PC-9 (cell line): Measurements from ENCODE around the gene PSTPIP1.

Source experiments
- EZH2 ChIP-seq: fragments of 200-600 bp; sonication (generic); IDR thresholded peaks from 2 replicates; pipeline ENCODE4 v1.8.0; 2017; ENCODE audit warnings: antibody characterized with exemption, low read depth
- TF ChIP-seq, protein P1 (sequence below): fragments of 200-600 bp; sonication (generic); conservative IDR thresholded peaks from 2 replicates; pipeline ENCODE4 v1.6.1; 2017; ENCODE audit warnings: mixed run types, antibody characterized with exemption, mild to moderate bottlenecking, moderate library complexity

DNA sequence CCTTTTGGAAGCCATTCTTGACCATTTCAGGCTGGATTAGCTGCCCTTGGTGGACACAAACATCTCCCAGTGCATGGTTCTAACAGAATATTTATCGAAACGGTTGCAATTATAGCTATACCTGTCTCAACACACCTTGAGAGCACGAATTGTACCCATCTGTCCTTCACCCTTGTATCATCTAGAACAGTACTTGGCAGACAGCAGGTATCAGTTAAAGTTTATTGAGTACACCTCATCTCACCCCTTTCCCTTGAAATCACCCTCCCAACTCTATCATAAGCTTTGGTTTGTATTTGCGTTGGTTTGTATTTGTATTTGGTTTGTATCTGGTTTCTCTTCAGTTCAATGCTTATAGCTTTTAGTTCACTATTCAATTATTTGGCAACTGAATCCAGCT lies 63.5 kb downstream of the PSTPIP1 start:
- TF ChIP-seq, protein P1, sequence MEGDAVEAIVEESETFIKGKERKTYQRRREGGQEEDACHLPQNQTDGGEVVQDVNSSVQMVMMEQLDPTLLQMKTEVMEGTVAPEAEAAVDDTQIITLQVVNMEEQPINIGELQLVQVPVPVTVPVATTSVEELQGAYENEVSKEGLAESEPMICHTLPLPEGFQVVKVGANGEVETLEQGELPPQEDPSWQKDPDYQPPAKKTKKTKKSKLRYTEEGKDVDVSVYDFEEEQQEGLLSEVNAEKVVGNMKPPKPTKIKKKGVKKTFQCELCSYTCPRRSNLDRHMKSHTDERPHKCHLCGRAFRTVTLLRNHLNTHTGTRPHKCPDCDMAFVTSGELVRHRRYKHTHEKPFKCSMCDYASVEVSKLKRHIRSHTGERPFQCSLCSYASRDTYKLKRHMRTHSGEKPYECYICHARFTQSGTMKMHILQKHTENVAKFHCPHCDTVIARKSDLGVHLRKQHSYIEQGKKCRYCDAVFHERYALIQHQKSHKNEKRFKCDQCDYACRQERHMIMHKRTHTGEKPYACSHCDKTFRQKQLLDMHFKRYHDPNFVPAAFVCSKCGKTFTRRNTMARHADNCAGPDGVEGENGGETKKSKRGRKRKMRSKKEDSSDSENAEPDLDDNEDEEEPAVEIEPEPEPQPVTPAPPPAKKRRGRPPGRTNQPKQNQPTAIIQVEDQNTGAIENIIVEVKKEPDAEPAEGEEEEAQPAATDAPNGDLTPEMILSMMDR, result no peak
- no peak for TF ChIP-seq EZH2
